Effector memory CD4-positive, alpha-beta T cell (primary cell): ENCODE measurements around the gene TMEM163.

Source experiments
- DNase-seq, 3 donors: peaks; one replicate each; pipeline ENCODE4 v3.0.0-alpha.2; 2020
- H3K27ac ChIP-seq: 2 replicates; pipeline ENCODE4 v1.7.0; 2013; ENCODE audit warnings: mild to moderate bottlenecking, low read length, moderate library complexity; ENCODE audit not compliant: insufficient read depth, poor library complexity, severe bottlenecking
- H3K27me3 ChIP-seq: replicated peaks from 2 replicates; pipeline ENCODE4 v1.7.0; 2013; ENCODE audit warnings: mild to moderate bottlenecking, low read length; ENCODE audit not compliant: insufficient read depth, control insufficient read depth, poor library complexity, severe bottlenecking
- H3K36me3 ChIP-seq: 2 replicates; pipeline ENCODE4 v1.7.0; 2013; ENCODE audit warnings: mild to moderate bottlenecking, low read length, moderate library complexity; ENCODE audit not compliant: control insufficient read depth, insufficient read depth
- H3K4me1 ChIP-seq: 2 replicates; pipeline ENCODE4 v1.7.0; 2013; ENCODE audit warnings: low read length, mild to moderate bottlenecking; ENCODE audit not compliant: control insufficient read depth, insufficient read depth, poor library complexity, severe bottlenecking
- H3K4me3 ChIP-seq: 2 replicates; pipeline ENCODE4 v1.7.0; 2013; ENCODE audit warnings: low read length, low read depth, mild to moderate bottlenecking; ENCODE audit not compliant: insufficient read depth, poor library complexity, severe bottlenecking
- H3K9me3 ChIP-seq: 2 replicates; pipeline ENCODE4 v1.7.0; 2013; ENCODE audit warnings: mild to moderate bottlenecking, low read length, moderate library complexity; ENCODE audit not compliant: control insufficient read depth

The TMEM163 gene

GRCh38 chr2:134745023-134745422 is 26.2 kb upstream of the TMEM163 start:
- no peak for DNase-seq
- Histone ChIP-seq H3K4me1 (no peaks in the 10 kb centered on the region), H3K9me3 (no peaks in the 10 kb centered on the region), H3K4me3 (no peak overlapping the region), H3K27me3 (no peaks in the 10 kb centered on the region), H3K27ac (no peak overlapping the region), H3K36me3 (no peaks in the 10 kb centered on the region)

- DNase-seq: no peak
- no peak overlapping the region for H3K4me3 ChIP-seq
- H3K27ac ChIP-seq: no peak overlapping the region
These were observed 21.1 kb upstream of the TMEM163 start for GRCh38 chr2:134739879-134740301.

GRCh38 chr2:134739236-134739878 is 20.6 kb upstream of the TMEM163 start:
- Histone ChIP-seq H3K4me1 (no peaks in the 10 kb centered on the region), H3K27ac (no peak overlapping the region), H3K27me3 (no peaks in the 10 kb centered on the region), H3K36me3 (no peaks in the 10 kb centered on the region), H3K9me3 (no peaks in the 10 kb centered on the region), H3K4me3 (no peak overlapping the region)
- DNase-seq: no peak

More at GRCh38 chr2:134739879-134740301, 21.1 kb upstream of the TMEM163 start:
- no peaks in the 10 kb centered on the region for H3K27me3 ChIP-seq
- no peaks in the 10 kb centered on the region for H3K9me3 ChIP-seq
- no peaks in the 10 kb centered on the region for H3K36me3 ChIP-seq
- no peaks in the 10 kb centered on the region for H3K4me1 ChIP-seq

GRCh38 chr2:134738141-134738870 is 19.5 kb upstream of the TMEM163 start:
- DNase-seq: no peak
- no peak overlapping the region for H3K27ac ChIP-seq
- no peaks in the 10 kb centered on the region for H3K4me1 ChIP-seq
- no peaks in the 10 kb centered on the region for H3K27me3 ChIP-seq
- no peak overlapping the region for H3K4me3 ChIP-seq
- H3K36me3 ChIP-seq: no peaks in the 10 kb centered on the region
- H3K9me3 ChIP-seq: no peaks in the 10 kb centered on the region

GRCh38 chr2:134737671-134738070 is 18.9 kb upstream of the TMEM163 start:
- Histone ChIP-seq H3K36me3 (no peaks in the 10 kb centered on the region), H3K9me3 (no peaks in the 10 kb centered on the region), H3K27ac (no peak overlapping the region), H3K4me3 (no peak overlapping the region), H3K27me3 (no peaks in the 10 kb centered on the region), H3K4me1 (no peaks in the 10 kb centered on the region)
- DNase-seq: no peak

- no peak for DNase-seq
- Histone ChIP-seq H3K27me3 (no peaks in the 10 kb centered on the region), H3K4me3 (no peak overlapping the region), H3K27ac (no peak overlapping the region), H3K9me3 (no peaks in the 10 kb centered on the region), H3K36me3 (no peaks in the 10 kb centered on the region), H3K4me1 (no peaks in the 10 kb centered on the region)
These were observed 17.5 kb upstream of the TMEM163 start for GRCh38 chr2:134736167-134736880.

GRCh38 chr2:134728163-134728562 is 9.4 kb upstream of the TMEM163 start:
- DNase-seq: no peak
- H3K27ac ChIP-seq: no peak overlapping the region
- H3K9me3 ChIP-seq: no peaks in the 10 kb centered on the region
- no peaks in the 10 kb centered on the region for H3K27me3 ChIP-seq
- H3K4me1 ChIP-seq: no peaks in the 10 kb centered on the region
- H3K36me3 ChIP-seq: no peaks in the 10 kb centered on the region
- H3K4me3 ChIP-seq: no peak overlapping the region

- no peak overlapping the region for H3K27ac ChIP-seq
- H3K36me3 ChIP-seq: no peaks in the 10 kb centered on the region
- H3K4me3 ChIP-seq: no peak overlapping the region
- no peaks in the 10 kb centered on the region for H3K4me1 ChIP-seq
- no peaks in the 10 kb centered on the region for H3K27me3 ChIP-seq
- H3K9me3 ChIP-seq: no peaks in the 10 kb centered on the region
- DNase-seq: no peak
These were observed 8.6 kb upstream of the TMEM163 start for GRCh38 chr2:134727385-134727784.

- Histone ChIP-seq H3K4me3 (no peak overlapping the region), H3K27me3 (no peaks in the 10 kb centered on the region), H3K36me3 (no peaks in the 10 kb centered on the region), H3K4me1 (no peaks in the 10 kb centered on the region), H3K9me3 (no peaks in the 10 kb centered on the region), H3K27ac (no peak overlapping the region)
- DNase-seq: no peak
These were observed 7.8 kb upstream of the TMEM163 start for GRCh38 chr2:134726645-134727044.

GRCh38 chr2:134725876-134726275 is 7.1 kb upstream of the TMEM163 start:
- DNase-seq: no peak
- Histone ChIP-seq H3K4me3 (no peak overlapping the region), H3K27ac (no peak overlapping the region), H3K4me1 (no peaks in the 10 kb centered on the region), H3K27me3 (no peaks in the 10 kb centered on the region), H3K9me3 (no peaks in the 10 kb centered on the region), H3K36me3 (no peaks in the 10 kb centered on the region)
